IMR-90 (cell line): Measurements from ENCODE around the gene SYMPK. TPM values are rescaled to one million over a fixed set of nuclear protein-coding genes. Genes with fewer than 3 reads are reported as not detected.

Experiments
- ATAC-seq: fragments of 200-7000 bp; cut with Tn5 transposase; 2 replicates; pipeline ENCODE4 v1.9.1; 2020; ENCODE audit warnings: low read depth, mild to moderate bottlenecking, moderate library complexity
- BruUV-seq: library from RNA; stranded (reverse); fragments of 400-500 nt; replicated peaks from 2 replicates; lab custom pipeline; 2021; lab: Mats Ljungman, UMichigan
- CTCF ChIA-PET: fragments of 300-600 bp; formaldehyde crosslinking; extraction: SDS; loops from one replicate; lab custom pipeline; 2021; ENCODE audit warnings: antibody characterized with exemption; lab: Yijun Ruan, JAX
- POLR2A ChIA-PET: fragments of 300-600 bp; sonication (Branson Sonifier 250); formaldehyde crosslinking; loops from one replicate; lab custom pipeline; 2022; ENCODE audit warnings: antibody characterized with exemption; ENCODE audit not compliant: unreplicated experiment; lab: Charles Lee
- DNase-seq: peaks from one replicate; pipeline ENCODE4 v3.0.0; 2013
- H2AFZ ChIP-seq: replicated peaks from 2 replicates; pipeline ENCODE3; 2013; ENCODE audit warnings: low read length, mild to moderate bottlenecking; ENCODE audit not compliant: poor library complexity
- H2AK5ac ChIP-seq: 2 replicates; pipeline ENCODE4 v1.6.1; 2013; ENCODE audit warnings: low read depth, low read length, inconsistent platforms
- H2AK9ac ChIP-seq: replicated peaks from 2 replicates; pipeline ENCODE3; 2013; ENCODE audit warnings: mild to moderate bottlenecking, low read depth, low read length, moderate library complexity; ENCODE audit not compliant: poor library complexity
- H2BK120ac ChIP-seq: 2 replicates; pipeline ENCODE4 v1.6.1; 2013; ENCODE audit warnings: low read depth, low read length, inconsistent platforms
- H2BK15ac ChIP-seq: 3 replicates; pipeline ENCODE4 v1.6.1; 2013; ENCODE audit warnings: low read depth, low read length, inconsistent platforms
- H2BK20ac ChIP-seq: 2 replicates; pipeline ENCODE4 v1.6.1; 2013; ENCODE audit warnings: low read depth, mild to moderate bottlenecking, inconsistent platforms, low read length, moderate library complexity
- H2BK5ac ChIP-seq: 2 replicates; pipeline ENCODE4 v1.6.1; 2013; ENCODE audit warnings: mild to moderate bottlenecking, low read depth, low read length, inconsistent platforms; ENCODE audit not compliant: poor library complexity, severe bottlenecking
- H3K14ac ChIP-seq: replicated peaks from 2 replicates; pipeline ENCODE4 v1.6.1; 2013; ENCODE audit warnings: low read depth, low read length, inconsistent platforms
- H3K18ac ChIP-seq: 2 replicates; pipeline ENCODE4 v1.6.1; 2013; ENCODE audit warnings: low read depth, low read length, control low read depth
- H3K23ac ChIP-seq: 2 replicates; pipeline ENCODE4 v1.6.1; 2013; ENCODE audit warnings: low read depth, low read length, inconsistent platforms
- H3K27ac ChIP-seq: 2 replicates; pipeline ENCODE4 v1.5.1; 2013; ENCODE audit warnings: mild to moderate bottlenecking, control low read depth, low read length; ENCODE audit not compliant: insufficient read depth
- H3K27me3 ChIP-seq: 2 replicates; pipeline ENCODE4 v1.6.1; 2013; ENCODE audit warnings: low read length; ENCODE audit not compliant: control insufficient read depth, insufficient read depth
- H3K36me3 ChIP-seq: 2 replicates; pipeline ENCODE4 v1.6.1; 2013; ENCODE audit warnings: low read length, mixed read lengths; ENCODE audit not compliant: control insufficient read depth, insufficient read depth
- H3K4ac ChIP-seq: 2 replicates; pipeline ENCODE4 v1.6.1; 2013; ENCODE audit warnings: low read depth, low read length, inconsistent platforms
- H3K4me1 ChIP-seq: 2 replicates; pipeline ENCODE4 v1.6.1; 2013; ENCODE audit warnings: low read length, mixed read lengths; ENCODE audit not compliant: control insufficient read depth, insufficient read depth
- H3K4me2 ChIP-seq: 2 replicates; pipeline ENCODE4 v1.6.1; 2013; ENCODE audit warnings: low read depth, mild to moderate bottlenecking, control low read depth, low read length, moderate library complexity
- H3K4me3 ChIP-seq: 2 replicates; pipeline ENCODE4 v1.5.1; 2013; ENCODE audit warnings: low read depth, mild to moderate bottlenecking, control low read depth, low read length, moderate library complexity; ENCODE audit not compliant: insufficient read depth
- H3K56ac ChIP-seq: 2 replicates; pipeline ENCODE4 v1.6.1; 2013; ENCODE audit warnings: low read length, inconsistent platforms; ENCODE audit not compliant: insufficient read depth; ENCODE audit errors: extremely low read depth
- H3K79me1 ChIP-seq, 2 experiments: 2 replicates each; pipeline ENCODE4 v1.6.1; 2013; ENCODE audit warnings: low read length in 2 of 2, inconsistent platforms in 1 of 2, low read depth in 1 of 2
- H3K9ac ChIP-seq: 2 replicates; pipeline ENCODE4 v1.6.1; 2013; ENCODE audit warnings: low read depth, low read length, control low read depth
- H3K9me1 ChIP-seq: 2 replicates; pipeline ENCODE4 v1.6.1; 2013; ENCODE audit warnings: low read length, inconsistent platforms; ENCODE audit not compliant: insufficient read depth
- H3K9me3 ChIP-seq: 2 replicates; pipeline ENCODE4 v1.6.1; 2013; ENCODE audit warnings: low read length; ENCODE audit not compliant: control insufficient read depth, insufficient read depth
- H4K20me1 ChIP-seq: 2 replicates; pipeline ENCODE4 v1.6.1; 2013; ENCODE audit warnings: low read length, inconsistent platforms; ENCODE audit not compliant: insufficient read depth
- H4K5ac ChIP-seq: 2 replicates; pipeline ENCODE4 v1.6.1; 2013; ENCODE audit warnings: mild to moderate bottlenecking, low read depth, low read length, control low read depth
- H4K8ac ChIP-seq, 2 experiments: 2 replicates each; pipeline ENCODE4 v1.6.1; 2013; ENCODE audit warnings: low read depth in 2 of 2, low read length in 2 of 2, control low read depth in 1 of 2, inconsistent platforms in 1 of 2
- H4K91ac ChIP-seq: 2 replicates; pipeline ENCODE4 v1.6.1; 2013; ENCODE audit warnings: low read depth, low read length, inconsistent platforms; ENCODE audit not compliant: insufficient read depth
- BHLHE40 ChIP-seq: fragments of 150-350 bp; IDR thresholded peaks from 2 replicates; pipeline ENCODE4 v1.6.1; 2016; ENCODE audit warnings: mild to moderate bottlenecking, low read depth, low read length
- CHD1 ChIP-seq: IDR thresholded peaks from 2 replicates; pipeline ENCODE4 v1.6.1; 2012; ENCODE audit warnings: low read depth, low read length, improper control_type of control experiment
- MAFK ChIP-seq: IDR thresholded peaks from 2 replicates; pipeline ENCODE4 v1.6.1; 2012; ENCODE audit warnings: low read depth, low read length, improper control_type of control experiment
- MAZ ChIP-seq: IDR thresholded peaks from 2 replicates; pipeline ENCODE4 v1.6.1; 2012; ENCODE audit warnings: low read depth, mild to moderate bottlenecking, low read length, improper control_type of control experiment, moderate library complexity, borderline replicate concordance
- MXI1 ChIP-seq: IDR thresholded peaks from 2 replicates; pipeline ENCODE4 v1.6.1; 2012; ENCODE audit warnings: low read depth, mild to moderate bottlenecking, low read length, moderate library complexity, borderline replicate concordance
- POLR2A ChIP-seq: IDR thresholded peaks from 2 replicates; pipeline ENCODE4 v1.6.1; 2012; ENCODE audit warnings: mild to moderate bottlenecking, low read depth, low read length
- RAD21 ChIP-seq: IDR thresholded peaks from 2 replicates; pipeline ENCODE4 v1.6.1; 2012; ENCODE audit warnings: low read length, improper control_type of control experiment
- RFX5 ChIP-seq: IDR thresholded peaks from 2 replicates; pipeline ENCODE4 v1.8.0; 2012; ENCODE audit warnings: low read depth, mild to moderate bottlenecking, low read length, moderate library complexity
- SMC3 ChIP-seq: fragments of 150-350 bp; IDR thresholded peaks from 2 replicates; pipeline ENCODE4 v1.6.1; 2016; ENCODE audit warnings: low read depth, mild to moderate bottlenecking, antibody characterized with exemption, low read length, moderate library complexity
- WGBS, 2 experiments: methylation state at CpG; one replicate each; pipeline versions ENCODE4 v1.1.5 to v1.1.7; 2013; ENCODE audit warnings: missing lambda C conversion rate in 2 of 2; ENCODE audit not compliant: insufficient read length in 1 of 2; ENCODE audit errors: extremely low coverage in 2 of 2; 5-methylcytosine and 5-hydroxymethylcytosine counted together
- dilution Hi-C: fragments of 300-500 bp; cut with HindIII; formaldehyde crosslinking; loops from one replicate; pipeline ENCODE4 v1.14.3; 2018; ENCODE audit warnings: low sequenced_read_pairs; ENCODE audit not compliant: unreplicated experiment
- in situ Hi-C: fragments of 300-500 bp; cut with MboI; formaldehyde crosslinking; loops from 3 replicates; pipeline ENCODE4 v1.14.3; 2019; ENCODE audit warnings: low sequenced_read_pairs, inconsistent platforms, mixed read lengths
- intact Hi-C: fragments of 100-400 bp; cut with micrococcal nuclease; formaldehyde crosslinking; loops from 2 replicates; pipeline ENCODE4 v1.10.0; 2022
- polyA plus RNA-seq, 3 experiments: library from polyadenylated mRNA; depleted of rRNA; stranded (reverse); fragments of >200 nt; gene quantifications; 2 replicates each; pipeline ENCODE4 v1.2.3, GENCODE V29; 2012; ENCODE audit warnings: low replicate concordance in 1 of 3
- total RNA-seq: library from RNA; depleted of rRNA; stranded (reverse); fragments of >200 nt; gene quantifications from 2 replicates; pipeline ENCODE4 v1.2.3, GENCODE V29; 2012
- TF ChIP-seq, protein P1 (sequence below): fragments of 150-350 bp; IDR thresholded peaks from 2 replicates; pipeline ENCODE4 v1.6.1; 2016; ENCODE audit warnings: low read depth, mild to moderate bottlenecking, low read length, moderate library complexity, borderline replicate concordance
- TF ChIP-seq, protein P2 (sequence below): conservative IDR thresholded peaks from 2 replicates; pipeline ENCODE4 v1.5.1; 2012; ENCODE audit warnings: mild to moderate bottlenecking, low read depth, low read length, improper control_type of control experiment

The SYMPK gene
- total and polyA plus RNA-seq, 2 of the 4 experiments (the other 2 are of a cell fraction), result 35.3 to 71.5 TPM

DNA sequence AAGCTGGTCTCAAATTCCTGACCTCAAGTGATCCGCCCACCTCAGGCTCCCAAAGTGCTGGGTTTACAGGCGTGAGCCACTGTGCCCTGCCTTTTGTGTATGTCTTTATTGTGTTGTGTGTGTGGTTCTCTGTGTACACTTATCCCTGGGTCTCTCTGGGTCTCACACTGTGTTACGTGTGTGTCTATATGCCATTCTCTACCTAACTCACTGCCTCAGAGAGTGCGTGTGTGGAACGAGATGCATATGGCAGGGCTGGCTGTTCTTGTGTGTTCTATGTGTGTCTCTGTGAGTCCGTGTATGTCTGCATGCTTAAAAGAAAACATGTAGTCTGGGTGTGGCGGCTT lies 11.6 kb upstream of the SYMPK start:
- ATAC-seq (no peak), DNase-seq (no peak)
- in situ Hi-C loops, result no loop called here
- Histone ChIP-seq H2AFZ (no peak overlapping the region), H4K20me1 (no peaks in the 10 kb centered on the region), H4K8ac (no peak overlapping the region), H2BK120ac (no peak overlapping the region), H3K14ac (no peak overlapping the region), H3K4ac (no peak overlapping the region), H3K9ac (no peak overlapping the region), H2BK20ac (no peak overlapping the region), H3K4me2 (no peak overlapping the region), H2BK15ac (no peak overlapping the region), H4K91ac (no peak overlapping the region), H2AK9ac (no peak overlapping the region), H3K9me1 (no peaks in the 10 kb centered on the region), H2AK5ac (no peak overlapping the region), H3K4me3 (no peak overlapping the region), H3K27me3 (peaks cover 30% of the 10 kb centered on the region), H3K23ac (no peak overlapping the region), H3K9me3 (no peaks in the 10 kb centered on the region), H4K5ac (no peak overlapping the region), H3K27ac (no peak overlapping the region), H3K79me1 (no peaks in the 10 kb centered on the region), H3K36me3 (no peaks in the 10 kb centered on the region), H3K18ac (no peak overlapping the region), H3K4me1 (peaks cover 4% of the 10 kb centered on the region; the same call in 1 of the 2 replicates), H2BK5ac (no peak overlapping the region), H3K56ac (no peak overlapping the region)
- dilution Hi-C loops, result no loop called here
- intact Hi-C loops, result no loop called here
- POLR2A ChIA-PET, result no interaction called here
- CTCF ChIA-PET, result no interaction called here
- no TSS peak for BruUV-seq
- TF ChIP-seq MAFK, result no peak
- TF ChIP-seq, protein P1, sequence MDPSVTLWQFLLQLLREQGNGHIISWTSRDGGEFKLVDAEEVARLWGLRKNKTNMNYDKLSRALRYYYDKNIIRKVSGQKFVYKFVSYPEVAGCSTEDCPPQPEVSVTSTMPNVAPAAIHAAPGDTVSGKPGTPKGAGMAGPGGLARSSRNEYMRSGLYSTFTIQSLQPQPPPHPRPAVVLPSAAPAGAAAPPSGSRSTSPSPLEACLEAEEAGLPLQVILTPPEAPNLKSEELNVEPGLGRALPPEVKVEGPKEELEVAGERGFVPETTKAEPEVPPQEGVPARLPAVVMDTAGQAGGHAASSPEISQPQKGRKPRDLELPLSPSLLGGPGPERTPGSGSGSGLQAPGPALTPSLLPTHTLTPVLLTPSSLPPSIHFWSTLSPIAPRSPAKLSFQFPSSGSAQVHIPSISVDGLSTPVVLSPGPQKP, result no peak
- TF ChIP-seq, protein P2, sequence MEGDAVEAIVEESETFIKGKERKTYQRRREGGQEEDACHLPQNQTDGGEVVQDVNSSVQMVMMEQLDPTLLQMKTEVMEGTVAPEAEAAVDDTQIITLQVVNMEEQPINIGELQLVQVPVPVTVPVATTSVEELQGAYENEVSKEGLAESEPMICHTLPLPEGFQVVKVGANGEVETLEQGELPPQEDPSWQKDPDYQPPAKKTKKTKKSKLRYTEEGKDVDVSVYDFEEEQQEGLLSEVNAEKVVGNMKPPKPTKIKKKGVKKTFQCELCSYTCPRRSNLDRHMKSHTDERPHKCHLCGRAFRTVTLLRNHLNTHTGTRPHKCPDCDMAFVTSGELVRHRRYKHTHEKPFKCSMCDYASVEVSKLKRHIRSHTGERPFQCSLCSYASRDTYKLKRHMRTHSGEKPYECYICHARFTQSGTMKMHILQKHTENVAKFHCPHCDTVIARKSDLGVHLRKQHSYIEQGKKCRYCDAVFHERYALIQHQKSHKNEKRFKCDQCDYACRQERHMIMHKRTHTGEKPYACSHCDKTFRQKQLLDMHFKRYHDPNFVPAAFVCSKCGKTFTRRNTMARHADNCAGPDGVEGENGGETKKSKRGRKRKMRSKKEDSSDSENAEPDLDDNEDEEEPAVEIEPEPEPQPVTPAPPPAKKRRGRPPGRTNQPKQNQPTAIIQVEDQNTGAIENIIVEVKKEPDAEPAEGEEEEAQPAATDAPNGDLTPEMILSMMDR, result no peak
- no peak for TF ChIP-seq MXI1
- TF ChIP-seq SMC3, result no peak
- TF ChIP-seq MAZ, result no peak
- no peak for TF ChIP-seq CHD1
- TF ChIP-seq RFX5, result no peak
- no peak for TF ChIP-seq POLR2A
- no peak for TF ChIP-seq BHLHE40
- no peak for TF ChIP-seq RAD21
- WGBS, 2 experiments, result no CpG with 5 or more reads among the region's 7 CpGs
